Mesenteric fat pad (tissue), 1 donor: ENCODE results near the gene RPS27. TPM values are rescaled to one million over a fixed set of nuclear protein-coding genes. Genes with fewer than 3 reads are reported as not detected.
"Not testable (repeated sequence)": the region's sequence is repeated elsewhere in the genome, so short reads cannot be mapped to it uniquely, and the experiment has no call there.

Experiments used
- DNase-seq: peaks from one replicate; pipeline ENCODE4 v3.0.0-alpha.2; 2020; ENCODE audit warnings: low spot score
- total RNA-seq: library from RNA; stranded (reverse); fragmentation: NEBNext Ultra II Directional; extraction: Animal tissue kit (Norgen Biotek cat#: 25700); gene quantifications from one replicate; pipeline ENCODE4 v1.2.1, GENCODE V29; 2021
- donor health status: DM: yes; HTN: yes; CAD: no.

RPS27 gene
- total RNA-seq, 1 donor from 2014 or later = 1,095 TPM

DNA sequence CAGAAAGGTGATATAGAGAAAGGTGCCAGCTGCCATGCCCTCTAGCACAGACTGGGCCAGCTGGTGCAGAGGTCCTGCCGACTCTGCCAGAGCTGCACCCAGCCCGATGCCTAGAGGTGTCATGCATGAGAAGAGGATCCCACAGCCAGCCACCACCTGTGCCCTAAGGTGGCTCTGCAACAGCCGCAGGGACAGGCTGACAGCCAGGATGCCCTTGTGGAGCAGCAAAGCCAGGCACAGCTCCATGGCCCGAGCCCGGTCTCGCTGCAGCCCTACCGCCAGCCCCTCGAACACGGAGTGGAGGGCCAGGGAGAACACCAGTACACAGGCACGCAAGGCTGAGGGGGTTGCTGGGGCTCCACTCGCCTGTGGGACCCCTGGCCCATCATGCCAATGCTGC, 30.4 kb upstream of the RPS27 start:
- no peak for DNase-seq

DNA sequence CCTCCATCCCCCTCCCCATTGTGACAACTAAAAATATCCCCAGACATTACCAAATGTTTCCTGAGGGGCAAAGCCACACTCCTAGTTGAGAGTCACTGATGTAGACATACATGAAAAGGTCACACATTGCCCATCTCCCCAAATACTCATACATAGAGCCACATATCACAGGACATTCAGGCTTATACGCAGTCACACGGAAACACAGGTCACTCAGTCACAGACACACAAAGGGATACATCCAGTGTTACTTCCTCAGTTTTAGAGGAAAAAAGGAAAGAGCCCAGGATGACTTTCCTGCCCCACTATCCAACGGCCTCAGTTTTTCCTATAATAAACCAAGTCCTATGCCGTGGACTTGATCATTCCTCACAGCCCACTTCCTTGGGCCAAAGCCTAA, 29.1 kb upstream of the RPS27 start:
- no peak for DNase-seq

DNA sequence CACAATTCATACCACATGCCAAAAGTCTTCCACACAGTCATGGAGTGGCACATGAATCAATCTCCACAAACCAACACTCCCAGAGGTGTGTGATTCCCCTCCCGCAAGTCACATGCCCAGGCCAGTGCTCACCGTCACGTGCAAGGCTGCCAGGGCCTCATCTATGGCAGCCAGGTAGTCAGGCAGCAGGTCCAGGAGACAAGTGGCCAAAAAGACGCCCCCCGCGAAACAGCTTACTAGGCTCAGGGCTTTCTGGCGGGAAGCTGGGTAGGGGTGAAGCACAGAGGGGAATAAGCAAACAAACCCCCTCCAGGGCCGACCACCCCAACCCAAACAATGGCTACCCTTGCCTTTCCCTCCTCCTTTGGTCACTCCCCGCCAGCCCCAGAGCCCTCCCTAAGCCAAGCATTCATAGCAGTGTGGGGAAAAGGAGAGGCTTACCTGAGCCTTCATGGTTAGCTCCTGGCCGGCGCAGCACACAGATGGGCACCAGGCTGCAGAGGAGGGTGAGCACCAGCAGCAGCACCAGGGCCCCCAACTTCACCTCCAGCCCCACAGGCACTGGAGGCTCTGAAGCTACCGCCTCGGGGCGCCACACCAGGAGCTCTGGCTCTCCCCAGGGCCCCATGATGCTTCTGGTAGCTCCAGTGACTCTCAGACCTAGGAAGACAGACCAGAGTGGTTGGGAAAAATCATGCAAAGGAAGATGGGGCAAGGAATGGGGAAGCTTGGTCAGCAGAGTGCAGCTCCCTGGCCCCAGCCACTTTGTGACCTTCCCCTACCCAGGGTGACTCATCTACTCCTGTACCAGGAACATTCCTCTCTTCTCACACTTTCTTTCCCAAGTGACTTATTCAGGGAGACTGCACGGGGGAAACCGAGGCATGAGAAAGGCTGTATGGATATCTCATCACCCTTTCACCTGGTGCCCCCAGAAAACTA, 28.2 kb upstream of the RPS27 start:
- DNase-seq = no peak

DNA sequence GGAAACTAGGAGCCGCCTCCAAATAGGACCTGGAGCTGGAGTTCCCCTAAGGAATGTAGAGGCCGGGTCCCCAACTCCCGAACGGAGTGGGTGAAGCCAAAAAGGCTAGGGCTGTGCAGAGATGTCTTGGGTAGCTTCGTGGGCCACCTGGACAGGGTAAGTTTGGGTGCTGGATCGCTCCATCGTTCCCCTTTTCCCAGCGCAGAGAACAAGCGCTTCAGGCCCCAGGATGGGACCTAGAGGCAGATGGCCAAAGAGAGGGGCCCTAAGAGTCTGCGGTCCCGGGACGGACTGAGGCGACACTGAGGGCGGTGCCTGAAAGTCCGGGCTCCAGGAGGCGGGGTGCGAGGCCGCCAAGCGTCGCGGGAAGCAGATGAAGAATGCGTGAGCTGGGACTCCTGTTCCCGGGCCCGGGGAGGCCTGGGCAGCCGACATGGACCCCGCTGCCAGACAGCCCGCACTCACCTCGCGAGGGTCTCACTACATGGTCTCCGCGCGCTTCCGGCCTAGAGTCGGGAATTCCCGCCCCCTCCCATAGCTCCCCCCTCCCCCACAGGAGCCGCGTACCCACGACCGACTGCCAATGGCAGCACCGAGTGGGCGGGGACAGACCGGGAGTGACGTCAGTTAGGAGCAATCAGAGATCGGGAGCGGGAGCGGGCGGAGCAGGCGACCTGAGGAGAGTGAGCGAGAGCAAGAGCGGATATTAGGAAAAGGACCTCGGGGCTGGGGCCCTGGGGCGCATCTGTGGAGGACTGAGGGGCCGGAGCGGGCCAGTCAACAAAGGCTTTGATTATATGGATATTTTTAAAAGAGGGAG, 27.3 kb upstream of the RPS27 start, which contains the start of gene SLC39A1:
Gene SLC39A1 (minus strand): TSS at position 508 of the 820 bp plus-strand sequence. CDS start 822 bp downstream, outside the sequence.
- peak; percentile 98 for DNase-seq

DNA sequence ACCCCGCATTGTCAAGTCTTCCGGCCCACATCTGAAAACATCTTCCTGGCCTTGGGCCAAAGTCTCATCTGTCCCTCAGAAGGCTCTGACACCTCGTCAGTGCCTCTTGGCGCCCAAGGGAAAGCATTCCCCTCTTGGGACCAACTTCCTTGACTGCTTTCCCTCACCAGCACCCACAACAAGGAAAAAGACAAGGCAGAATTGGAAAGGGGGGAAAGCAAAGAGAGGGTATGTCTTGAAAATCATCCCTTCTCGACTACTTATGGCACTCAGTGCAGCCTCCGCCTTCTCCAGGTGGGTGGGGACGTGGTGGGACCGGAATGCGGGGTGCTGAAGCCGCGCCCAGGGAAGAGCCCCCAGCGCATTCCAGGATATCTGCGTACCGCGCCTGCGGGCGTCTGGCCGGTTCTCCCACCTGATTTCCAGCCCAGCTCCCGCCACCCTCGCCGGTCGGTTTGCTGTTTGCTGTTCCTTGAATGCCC, 26.7 kb upstream of the RPS27 start:
- no peak for DNase-seq

DNA sequence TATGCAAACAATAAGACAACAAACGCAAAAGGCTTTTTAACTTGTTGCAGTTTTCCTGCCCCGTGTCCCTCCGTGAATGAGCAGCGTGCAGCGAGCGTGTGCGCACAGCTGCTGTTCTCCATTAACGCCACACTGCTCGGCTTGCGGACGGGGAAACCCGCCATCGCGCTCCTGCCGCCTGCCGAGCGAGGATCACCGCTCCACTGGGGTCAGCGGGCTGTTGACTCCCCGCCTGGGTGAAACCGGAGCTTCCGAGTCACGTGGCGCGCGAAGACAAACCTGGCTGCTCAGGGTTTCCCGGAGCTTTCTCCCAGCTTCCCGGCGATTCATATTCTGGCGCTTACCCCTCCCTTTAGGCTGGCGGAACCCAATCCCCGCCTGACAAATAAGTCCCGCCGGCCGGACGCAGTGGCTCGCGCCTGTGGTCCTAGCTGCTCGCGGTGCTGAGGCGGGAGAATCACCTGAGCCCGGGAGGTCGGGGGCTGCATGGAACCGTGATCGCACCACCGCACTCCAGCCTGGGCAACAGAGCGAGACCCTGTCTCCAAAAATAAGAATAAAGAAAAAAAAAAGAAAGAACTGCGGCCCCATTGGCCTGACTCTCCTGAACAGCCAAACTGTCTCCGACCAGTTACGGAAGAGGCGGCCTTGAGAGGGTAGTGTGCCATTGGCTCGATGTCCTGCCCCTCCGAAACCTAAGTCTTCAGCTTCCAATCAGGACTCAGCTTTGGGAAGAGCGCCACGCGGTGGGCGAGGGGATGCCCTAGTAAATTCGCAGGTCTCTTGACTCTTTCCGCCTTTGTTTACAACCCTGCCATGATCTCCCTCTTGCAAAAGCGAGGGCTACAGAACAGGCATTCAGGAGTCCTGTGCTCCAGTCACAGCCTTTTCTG, 23.2 kb upstream of the RPS27 start, which contains the start of gene CREB3L4:
Gene CREB3L4 (plus strand): TSS at position 796 of the 893 bp plus-strand sequence. CDS start 624 bp downstream, outside the sequence.
- peak; percentile 94 for DNase-seq

DNA sequence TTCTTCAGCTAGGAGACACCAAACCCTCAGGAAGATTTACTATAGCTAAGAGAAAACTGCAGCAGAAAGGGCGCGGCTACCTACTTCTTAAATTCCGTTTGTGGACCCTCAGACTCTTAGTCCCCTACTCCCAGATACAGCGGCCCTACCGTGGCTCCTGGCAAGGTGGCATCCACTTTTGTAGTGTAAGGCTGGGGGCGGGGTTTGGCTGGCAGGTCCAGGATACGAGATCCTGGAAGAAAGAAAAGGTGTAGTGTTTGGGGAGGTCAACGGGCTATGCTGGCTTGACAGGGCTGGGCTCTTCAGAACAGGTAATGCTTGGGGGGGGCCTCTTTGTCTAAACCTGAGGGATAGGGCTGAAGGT, 22.6 kb upstream of the RPS27 start:
- no peak for DNase-seq

DNA sequence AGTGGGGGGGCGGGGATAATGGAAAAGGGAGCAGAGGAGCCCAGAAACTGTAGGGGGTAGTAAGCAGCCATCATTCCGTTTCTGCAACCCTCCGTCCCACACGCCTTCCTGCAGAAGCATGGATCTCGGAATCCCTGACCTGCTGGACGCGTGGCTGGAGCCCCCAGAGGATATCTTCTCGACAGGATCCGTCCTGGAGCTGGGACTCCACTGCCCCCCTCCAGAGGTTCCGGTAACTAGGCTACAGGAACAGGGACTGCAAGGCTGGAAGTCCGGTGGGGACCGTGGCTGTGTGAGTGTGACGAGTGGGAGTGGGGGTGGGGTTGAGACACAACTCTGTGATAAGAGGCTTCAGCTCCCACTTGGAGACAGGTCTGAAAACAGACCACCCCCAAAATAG, 22.2 kb upstream of the RPS27 start:
- DNase-seq = no peak

DNA sequence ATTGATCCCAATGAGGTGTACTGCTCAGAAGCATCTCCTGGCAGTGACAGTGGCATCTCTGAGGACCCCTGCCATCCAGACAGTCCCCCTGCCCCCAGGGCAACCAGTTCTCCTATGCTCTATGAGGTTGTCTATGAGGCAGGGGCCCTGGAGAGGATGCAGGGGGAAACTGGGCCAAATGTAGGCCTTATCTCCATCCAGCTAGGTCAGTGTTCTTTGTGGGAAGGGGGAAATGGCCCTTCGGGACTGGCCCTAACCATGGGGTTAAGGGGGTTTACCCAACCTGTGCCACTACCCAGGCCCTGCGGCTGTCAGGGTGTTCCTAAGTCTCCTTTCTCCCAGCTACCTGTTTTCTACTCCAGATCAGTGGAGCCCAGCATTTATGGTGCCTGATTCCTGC, 21.6 kb upstream of the RPS27 start:
- DNase-seq = no peak

DNA sequence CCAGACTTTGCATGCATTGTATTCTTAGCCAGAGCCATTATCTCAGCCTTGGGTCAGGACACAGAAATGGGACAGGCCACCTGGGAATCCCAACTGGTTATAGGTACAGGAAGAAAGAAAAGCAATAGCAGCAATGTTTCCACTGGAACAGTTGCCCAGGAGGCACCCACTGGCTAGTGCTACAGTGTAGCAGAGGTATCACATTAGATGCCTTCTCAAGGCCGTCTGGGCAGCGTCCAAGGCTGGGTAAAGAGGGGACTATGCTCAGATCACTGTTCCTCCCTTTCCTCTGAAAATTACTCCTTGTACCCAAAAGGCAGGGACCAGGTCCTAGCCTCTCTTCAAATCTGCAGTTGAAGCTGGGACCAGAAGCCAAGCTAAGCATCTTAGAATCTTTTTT, 20.2 kb upstream of the RPS27 start:
- DNase-seq = no peak

DNA sequence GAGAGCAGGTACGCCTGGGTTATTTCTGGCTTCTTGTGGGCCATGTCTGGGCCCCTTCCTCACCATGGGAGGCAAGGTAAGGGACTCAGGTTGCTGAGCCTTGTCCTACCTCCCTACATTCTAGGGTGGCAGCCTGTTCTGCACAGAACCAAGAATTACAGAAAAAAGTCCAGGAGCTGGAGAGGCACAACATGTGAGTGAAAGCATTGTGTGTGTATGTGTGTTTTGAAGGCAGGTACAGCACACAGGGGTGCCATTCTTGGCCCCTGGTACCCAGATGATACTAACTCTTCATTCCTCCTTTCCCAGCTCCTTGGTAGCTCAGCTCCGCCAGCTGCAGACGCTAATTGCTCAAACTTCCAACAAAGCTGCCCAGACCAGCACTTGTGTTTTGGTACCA, 17.5 kb upstream of the RPS27 start:
- no peak for DNase-seq

DNA sequence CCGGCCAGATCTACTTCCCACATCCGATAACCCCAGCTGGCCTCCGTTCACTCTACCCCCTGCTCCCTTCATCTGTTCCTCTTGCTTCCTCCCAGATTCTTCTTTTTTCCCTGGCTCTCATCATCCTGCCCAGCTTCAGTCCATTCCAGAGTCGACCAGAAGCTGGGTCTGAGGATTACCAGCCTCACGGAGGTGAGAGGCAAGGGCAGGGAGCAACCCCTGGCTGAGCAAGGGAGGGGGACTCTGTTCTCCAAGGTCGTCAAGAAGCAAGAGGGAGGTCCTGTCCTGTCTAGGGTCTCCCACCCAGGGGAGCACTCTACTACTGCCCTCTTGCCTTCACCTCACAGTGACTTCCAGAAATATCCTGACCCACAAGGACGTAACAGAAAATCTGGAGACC, 17.0 kb upstream of the RPS27 start:
- DNase-seq = no peak

DNA sequence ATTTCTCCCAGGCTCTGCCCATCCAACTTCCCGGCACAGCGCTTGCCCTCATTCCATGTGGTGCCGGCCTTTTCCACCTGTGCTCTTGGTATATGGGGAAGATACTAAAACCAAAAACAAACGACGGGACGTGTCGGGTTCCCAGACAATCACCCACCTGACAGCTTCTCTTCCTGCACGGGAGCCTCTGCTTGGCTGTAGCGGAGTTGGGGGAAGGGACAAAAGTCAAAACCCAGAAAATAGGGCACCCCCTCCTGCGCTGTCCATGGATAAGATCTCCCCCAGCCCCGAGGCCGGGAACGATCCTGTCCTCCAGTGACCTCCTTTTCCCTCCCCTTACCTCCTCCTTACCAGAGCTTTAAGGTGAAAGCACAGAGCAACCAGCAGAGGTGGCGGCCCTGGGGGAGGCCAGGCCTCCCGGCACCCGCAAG, 13.7 kb upstream of the RPS27 start:
- no peak for DNase-seq

DNA sequence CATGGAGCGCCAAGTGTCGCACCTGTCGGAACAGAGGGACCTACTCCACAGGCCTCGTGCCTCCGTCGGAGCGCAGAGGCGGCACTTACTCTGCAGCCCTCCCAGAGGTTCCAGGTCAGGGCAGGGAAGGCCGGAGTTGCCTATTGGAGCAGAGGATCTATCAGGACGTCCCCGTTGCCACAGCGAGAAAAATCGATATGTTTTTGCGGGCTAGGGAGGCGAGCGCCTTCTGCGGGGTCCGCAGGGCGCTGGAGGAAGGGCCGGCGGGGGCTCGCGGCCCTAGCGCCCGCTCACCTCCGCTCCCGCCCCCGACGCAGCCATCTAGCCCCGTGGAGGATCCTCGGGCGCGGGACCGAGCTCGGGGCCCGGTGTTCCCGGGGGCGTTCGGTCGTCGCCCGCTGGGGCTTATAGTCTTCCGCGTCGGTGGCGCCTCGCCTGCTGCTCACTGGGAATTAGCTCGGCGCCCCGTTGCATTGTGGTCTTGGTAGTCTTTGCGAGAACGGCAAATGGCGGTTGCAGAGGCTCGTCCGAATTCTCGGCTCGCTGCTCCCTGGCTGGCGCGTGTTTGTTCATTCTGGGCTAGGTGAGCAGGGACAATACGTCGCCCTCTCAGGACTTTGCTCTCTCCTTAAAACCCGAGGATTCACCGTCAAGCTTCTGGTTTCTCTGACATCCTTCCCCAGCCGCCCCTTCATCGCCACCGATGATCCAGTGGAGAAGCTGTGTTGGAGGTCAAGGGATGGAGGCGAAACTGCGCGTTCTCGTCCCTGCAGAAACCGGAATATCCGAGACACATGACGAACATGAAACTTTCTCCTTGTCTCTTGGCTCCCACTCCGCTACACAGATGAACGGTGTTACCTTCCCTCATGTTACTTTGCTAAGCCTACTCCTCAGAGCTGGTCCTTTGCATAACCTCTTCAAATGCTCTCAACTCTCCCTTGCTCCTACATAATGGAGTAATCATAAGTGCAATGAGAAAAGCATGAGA, 13.0 kb upstream of the RPS27 start, which contains the start of gene JTB:
Gene JTB (minus strand): TSS at position 425 of the 991 bp plus-strand sequence. CDS start 422 bp downstream, at position 3.
- DNase-seq = peak; percentile 97

DNA sequence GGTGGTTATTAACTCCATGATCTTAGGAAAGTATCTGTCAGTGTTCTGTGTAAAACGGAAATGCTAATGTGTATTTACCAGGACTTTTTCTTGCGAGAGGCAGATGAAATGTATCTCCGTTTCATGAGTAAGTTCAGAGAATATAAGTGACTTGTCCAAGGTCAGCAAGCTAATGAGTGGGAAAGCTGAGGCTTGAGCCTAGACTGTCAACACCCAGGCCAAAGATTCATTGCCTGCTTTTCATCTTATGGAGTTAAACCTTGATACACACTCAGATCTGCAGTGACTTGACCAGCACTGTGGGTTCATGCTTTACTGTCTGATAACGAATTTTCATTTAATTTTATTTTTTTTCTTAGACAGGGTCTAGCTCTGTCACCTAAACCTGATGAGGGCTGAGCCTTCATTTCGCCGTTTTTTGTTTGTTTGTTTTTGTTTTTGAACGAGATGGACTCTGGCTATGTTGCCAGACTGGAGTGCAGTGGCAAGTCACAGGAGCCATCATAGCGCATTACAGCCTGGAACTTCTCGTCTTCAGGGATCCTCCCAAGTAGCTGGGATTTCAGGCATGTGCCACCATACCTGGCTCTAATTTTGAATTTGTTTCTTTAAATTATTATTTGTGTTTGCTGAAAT, 12.2 kb upstream of the RPS27 start:
- no peak for DNase-seq

DNA sequence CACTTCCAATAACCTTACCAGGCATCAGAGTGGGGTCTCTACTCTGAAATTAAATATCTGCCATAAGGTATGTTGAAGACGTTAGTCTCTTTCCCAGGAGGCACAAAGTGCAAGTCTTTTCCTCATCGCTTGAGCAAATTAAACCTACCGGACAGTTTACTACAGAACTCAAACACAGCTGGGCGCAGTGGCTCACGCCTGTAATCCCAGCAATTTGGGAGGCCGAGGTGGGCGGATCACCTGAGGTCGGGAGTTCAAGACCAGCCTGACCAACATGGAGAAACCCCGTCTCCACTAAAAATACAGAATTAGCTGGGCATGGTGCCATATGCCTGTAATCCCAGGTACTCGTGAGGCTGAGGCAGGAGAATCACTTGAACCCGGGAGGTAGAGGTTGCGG, 11.5 kb upstream of the RPS27 start:
- DNase-seq = not testable (repeated sequence)

DNA sequence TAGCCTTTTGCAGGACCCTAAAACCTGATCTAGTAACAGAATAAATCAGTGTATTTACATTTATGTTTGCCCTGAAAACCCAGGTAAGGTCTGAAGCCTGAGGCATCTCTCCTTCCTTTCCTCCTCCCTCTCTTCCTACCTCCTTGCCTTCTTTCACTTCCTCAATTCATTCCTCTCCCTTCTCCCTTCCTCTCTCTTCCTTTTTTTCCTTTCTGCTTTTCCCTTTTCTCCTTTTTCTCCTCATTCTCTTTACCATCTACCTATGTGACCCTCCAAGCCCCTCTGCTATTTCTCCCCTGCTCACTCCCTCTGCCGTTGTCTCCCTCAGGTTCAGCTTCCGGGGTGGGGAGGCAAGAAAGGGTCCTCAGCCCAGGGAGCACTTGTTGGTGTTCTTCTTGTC, 8.8 kb upstream of the RPS27 start:
- DNase-seq = not testable (repeated sequence)

DNA sequence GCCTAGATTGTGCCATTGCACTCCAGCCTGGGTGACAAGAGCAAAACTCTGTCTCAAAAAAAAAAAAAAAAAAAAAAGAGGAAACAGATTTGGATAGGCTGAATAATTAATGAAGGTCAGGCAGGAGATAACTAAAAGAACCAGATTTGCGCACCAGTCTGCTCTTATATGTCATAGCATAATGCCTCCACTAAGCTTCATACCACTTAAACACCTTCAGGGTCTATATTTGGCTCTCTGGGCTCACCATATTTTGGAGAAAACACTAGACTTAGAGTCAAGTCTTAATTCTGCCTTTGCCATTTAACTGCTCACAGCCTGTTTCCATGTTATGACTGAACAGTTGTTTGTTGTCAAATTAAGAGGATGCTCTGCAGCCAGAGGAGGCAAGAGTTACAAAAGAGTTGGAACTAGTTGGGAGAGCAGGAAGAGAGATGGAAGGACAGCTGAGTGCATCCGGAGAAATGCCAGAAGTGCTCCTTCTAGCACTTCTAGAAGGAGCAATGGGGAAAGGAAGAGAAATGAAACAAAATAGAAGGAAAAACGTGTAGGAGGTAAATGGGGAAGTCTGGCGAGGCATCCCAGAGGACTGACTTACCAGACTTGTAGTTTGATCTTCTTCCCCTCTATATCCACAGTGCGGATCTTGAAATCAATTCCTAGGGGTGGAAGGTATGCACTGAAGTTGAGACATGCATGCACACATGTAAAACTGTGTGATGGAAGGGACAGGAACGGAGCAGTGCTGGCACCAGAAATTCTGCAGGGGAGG, 6.3 kb upstream of the RPS27 start:
- DNase-seq = no peak
